Left forelimb (tissue), 1 donor: ENCODE measurements around the gene ERBB2.
"Not testable (repeated sequence)": the region's sequence is repeated elsewhere in the genome, so short reads cannot be mapped to it uniquely, and the experiment has no call there.

Experiments used
- DNase-seq: peaks from one replicate; pipeline ENCODE4 v3.0.0-alpha.2; 2018; ENCODE audit warnings: low spot score

The ERBB2 gene

DNA sequence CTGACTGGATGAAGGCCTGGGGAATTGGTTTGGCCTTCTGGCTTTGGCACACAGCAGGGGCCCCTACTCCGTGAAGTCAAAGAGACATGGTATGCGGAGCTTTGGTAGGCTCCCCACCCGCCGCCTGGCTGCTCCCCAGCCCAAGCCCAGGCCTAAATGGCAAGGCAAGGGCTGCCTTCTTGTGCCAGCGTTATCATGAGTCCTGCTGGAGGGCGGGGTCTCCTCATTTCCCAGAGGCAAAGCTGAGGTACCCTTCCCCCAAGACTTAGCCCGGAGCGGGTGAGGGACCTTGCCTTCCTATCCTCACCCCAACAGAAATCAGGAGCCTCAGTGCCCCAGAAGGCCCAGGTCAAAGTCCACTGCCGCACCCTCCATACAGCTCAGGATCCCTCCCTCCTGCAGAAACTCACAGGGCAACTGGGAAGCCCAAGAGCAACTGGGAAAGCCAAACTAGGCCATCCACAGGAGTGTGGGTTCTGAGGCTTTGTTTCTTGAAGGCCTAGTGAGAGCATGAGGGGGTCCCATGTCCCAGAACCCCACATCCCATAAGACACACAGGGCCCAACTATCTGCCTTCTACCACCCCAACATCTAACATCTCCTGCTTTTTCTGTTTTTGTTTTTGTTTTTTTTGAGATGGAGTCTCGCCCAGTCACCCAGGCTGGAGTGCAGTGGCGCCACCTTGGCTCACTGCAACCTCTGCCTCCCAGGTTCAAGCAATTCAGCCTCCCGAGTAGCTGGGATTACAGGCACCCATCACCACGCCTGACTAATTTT is 21.3 kb upstream of the ERBB2 start:
- no peak for DNase-seq

DNA sequence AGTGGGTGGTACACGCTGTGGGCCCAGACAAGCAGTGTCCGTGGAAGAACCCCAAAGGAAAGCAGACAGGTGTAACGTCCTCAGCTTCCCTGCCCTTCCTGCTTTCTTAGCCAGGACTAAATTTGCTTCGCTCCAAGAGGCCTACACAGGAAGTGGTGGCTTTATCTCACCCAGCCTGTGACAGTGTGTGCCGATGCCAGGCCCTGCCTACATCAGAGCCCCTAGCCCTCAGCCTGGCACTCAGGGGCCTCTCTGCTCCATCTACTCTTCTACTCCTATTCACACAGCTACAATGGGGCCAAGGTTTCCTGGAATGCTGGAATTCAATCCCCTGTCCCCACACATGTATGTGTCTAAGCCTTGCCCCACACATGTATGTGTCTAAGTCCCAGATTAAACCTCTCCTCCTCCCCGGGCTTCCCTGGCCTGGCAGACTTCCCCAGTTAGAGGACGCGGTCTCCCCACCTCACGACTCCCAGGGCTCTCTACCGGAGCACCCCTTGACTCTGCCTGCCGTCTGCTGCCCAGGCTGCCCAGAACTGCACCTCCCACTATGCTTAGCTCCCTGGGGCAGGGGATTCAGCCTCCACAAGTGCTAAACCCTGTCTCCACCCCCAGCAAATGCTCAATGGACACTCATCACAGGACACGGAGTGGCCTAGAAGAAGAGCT is 20.2 kb upstream of the ERBB2 start:
- DNase-seq, result no peak

DNA sequence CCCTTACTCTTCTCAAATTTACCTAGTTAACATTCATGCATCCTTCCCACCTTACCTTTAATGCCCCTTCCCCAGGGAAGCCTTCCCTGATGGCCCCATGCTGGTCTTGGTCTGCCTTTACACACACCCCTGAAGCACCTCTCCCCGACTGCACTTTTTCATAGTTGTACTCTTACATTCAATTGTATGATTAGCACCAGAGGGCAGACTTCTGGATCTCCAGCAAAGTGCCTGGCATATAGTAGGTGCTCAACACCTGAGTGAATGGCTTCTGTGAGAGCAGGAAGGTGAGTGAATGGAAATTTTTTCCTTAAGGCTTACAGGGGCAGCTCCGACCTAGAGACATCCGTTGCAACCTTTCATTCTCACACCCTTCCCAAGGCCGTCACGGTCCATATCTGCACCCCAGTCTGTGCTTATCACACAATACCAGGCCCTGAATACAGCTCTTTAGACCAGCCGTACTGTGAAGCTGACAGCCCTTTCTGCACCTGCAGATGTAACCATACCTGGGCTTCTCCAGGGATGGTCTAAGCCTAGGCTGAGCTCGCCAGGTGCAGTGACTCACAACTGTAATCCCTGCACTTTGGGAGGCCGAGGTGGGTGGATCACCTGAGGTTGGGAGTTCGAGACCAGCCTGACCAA is 16.4 kb upstream of the ERBB2 start:
- DNase-seq, result no peak

DNA sequence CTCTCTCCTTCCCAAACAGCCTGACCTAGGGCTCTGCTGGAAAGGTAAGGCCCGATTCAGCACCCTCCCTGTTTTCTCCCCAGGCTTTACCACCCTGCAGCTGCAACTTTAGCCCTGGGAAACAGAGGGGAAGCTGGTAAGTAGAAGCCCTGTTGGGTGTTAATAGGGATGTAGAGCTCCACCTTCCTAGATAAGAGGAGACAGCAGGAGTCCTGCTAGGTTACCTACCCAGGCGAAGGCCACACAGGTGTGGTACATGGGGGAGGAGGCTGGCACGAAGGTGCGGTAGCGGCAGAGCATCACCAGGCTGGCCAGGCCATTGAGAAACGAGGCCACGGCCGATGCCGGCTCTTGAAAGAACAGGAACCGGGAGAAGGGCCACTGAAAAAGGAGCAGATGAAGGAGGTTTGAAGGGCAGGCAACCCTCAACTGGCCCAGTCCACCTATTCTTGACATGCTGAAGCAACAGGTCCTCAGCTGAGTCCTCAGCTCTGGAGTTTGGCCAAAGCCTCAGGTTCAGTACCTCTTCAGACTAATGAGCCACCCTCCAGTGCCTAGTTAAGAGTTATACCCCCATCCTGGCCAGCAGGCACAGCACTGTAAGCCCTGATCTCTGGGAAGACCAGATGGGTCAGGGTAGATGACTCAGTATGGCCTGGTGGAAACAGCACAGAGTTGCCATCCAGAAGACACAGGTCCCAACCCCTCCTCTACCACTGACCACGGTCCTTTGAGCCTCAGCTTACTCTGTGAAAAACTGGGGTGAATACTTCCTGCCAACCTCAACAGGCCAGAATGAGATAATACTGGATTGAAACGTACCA is 15.3 kb upstream of the ERBB2 start:
- no peak for DNase-seq

DNA sequence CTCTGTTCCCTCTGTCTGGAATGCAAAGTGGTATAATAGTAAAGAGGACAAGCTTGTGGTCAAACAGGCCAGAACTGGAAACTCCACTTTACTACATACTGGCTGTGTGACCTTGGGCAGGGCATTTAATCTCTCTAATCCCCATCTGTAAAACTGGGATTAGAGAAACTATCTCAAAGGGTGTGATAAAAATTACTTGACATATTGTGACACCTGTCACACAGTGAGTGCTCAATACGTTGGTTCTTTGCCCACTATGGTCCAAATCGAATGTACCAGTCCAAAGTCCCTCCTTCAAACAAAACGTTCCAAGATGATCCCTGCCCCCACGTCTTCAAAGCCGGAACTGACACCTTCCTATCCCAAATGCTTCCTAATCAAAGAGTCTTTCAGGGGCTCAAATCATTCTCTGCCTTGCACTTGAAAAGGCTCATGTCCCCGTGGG is 12.7 kb upstream of the ERBB2 start:
- DNase-seq, result no peak

DNA sequence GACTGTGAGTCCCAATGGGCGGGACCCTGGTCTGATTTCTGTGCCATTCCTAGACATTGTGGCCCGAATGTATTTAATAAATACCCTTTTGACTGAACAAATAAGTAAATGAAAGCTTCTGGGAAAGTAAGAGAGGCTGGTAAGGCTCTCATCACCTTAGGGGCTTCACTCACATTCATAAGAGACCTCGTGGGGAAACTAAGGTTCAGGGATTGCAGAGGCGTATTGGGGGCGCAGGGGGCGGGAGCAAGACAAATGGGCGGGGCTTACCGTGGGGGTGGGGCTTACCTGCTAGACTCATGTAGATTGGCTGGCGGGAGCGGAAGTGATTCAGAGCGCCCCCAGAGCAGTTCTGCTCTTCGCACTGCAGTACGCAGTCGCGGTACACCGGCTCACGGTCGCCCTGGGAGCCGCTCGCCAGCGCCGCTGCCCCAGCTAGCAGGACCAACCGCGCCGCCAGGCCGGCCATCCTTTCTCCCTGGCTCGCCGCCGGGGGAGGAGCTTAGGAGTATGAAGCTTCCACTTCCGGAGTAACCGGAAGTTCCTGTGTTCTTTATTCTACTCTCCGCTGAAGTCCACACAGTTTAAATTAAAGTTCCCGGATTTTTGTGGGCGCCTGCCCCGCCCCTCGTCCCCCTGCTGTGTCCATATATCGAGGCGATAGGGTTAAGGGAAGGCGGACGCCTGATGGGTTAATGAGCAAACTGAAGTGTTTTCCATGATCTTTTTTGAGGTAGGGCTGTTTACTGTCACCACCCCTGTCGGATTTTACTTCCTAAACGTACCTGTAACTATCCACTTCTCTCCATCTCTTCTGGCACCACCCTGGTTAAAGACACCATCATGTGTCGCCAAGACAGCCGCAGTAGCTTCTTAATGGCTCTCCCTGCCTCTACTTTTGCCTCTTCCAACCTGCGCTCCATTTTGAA is 12.1 kb upstream of the ERBB2 start, which contains the start of gene PGAP3:
Gene PGAP3, minus strand, starts transcription at position 512 of the 929 bp plus-strand sequence. Its CDS starts 43 bp downstream, at position 469.
- peak; percentile 92 for DNase-seq

- DNase-seq, result no peak
Observed at GRCh38 chr17:39688475-39688835, 11.4 kb upstream of the ERBB2 start.

DNA sequence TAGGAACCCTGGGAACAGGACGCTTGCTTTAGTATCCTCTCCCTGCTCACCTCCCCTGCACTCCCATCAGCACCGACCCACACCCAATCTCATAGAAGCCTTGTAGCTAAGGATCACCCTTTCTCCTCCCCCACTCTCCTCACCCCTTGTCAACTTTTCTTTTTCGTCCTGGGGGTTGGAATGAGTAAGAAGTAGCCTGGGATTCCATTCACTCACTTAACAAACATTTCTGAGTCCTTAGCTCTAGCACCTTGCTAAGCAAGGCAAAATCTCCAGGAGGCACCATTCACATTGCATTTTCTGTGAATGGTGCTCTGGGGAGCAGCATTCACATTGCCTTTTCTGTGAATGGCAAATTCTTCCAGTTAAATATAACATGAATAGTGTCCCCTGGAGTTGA is 10.9 kb upstream of the ERBB2 start:
- no peak for DNase-seq

DNA sequence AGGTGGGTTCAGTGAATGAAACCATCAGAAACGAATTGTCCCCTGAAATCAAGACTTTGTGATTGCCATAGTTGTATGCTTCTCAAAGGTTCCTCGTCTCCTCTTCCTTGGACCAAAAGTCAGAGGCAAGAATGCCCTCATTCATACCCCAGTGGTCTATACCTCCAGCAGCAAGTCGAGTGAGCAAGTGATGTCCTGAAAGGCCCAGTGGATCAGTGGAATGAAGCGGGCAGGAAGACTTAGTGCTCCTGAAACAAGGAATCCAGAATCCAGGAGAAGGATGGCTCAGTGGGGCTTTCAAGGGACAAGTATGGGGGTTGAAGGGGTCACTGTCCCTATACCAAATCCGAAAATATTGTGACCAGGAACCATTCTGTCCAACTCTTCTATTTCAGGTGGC is 5.3 kb upstream of the ERBB2 start:
- no peak for DNase-seq

DNA sequence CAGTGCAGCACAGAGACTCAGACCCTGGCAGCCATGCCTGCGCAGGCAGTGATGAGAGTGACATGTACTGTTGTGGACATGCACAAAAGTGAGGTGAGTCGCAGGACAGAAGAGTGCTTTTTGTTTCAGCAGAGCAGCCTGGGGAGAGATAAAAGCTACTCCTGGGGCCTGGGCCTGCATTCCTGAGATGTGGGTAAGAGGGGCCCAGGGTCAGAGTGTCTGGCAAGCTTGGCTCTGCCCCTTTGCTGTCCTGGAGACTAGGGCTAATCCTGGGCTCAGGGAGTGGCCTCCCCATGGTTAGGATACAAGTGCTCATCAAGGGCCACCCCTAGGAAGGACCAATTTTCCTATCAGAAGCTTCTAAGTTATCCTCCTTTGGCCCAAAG is 4.8 kb upstream of the ERBB2 start:
- DNase-seq, result no peak

GRCh38 chr17:39696731-39697130 is 3.1 kb upstream of the ERBB2 start:
- DNase-seq, result no peak

DNA sequence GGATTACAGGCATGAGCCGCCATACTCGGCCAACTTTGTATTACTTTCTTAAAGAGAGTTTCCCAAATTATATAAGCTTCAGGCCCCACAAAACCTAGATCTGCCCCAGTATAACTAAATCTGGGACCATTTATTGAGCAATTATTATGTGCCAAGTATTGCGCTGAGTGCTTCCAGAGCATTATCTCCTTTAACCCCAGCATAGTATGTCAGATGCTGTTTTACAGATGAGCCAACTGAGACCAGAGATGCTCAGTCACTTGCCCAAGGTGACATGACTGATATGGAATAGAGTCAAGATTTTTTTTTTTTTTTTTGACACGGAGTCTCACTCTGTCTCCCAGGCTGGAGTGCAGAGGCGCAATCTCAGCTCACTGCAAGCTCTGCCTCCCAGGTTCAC is 1.9 kb upstream of the ERBB2 start:
- no peak for DNase-seq

DNA sequence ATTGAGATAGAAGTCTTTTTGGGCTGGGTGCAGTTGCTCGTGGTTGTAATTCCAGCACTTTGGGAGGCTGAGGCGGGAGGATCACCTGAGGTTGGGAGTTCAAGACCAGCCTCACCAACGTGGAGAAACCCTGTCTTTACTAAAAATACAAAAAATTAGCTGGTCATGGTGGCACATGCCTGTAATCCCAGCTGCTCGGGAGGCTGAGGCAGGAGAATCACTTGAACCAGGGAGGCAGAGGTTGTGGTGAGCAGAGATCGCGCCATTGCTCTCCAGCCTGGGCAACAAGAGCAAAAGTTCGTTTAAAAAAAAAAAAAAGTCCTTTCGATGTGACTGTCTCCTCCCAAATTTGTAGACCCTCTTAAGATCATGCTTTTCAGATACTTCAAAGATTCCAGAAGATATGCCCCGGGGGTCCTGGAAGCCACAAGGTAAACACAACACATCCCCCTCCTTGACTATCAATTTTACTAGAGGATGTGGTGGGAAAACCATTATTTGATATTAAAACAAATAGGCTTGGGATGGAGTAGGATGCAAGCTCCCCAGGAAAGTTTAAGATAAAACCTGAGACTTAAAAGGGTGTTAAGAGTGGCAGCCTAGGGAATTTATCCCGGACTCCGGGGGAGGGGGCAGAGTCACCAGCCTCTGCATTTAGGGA is 577 bp upstream of the ERBB2 start:
- DNase-seq, result not testable (repeated sequence)

- DNase-seq, result peak; percentile 83
Observed at GRCh38 chr17:39700148-39700987, 504 bp downstream of the ERBB2 start.

- DNase-seq, result no peak
Observed at GRCh38 chr17:39701012-39701783, 1.3 kb downstream of the ERBB2 start.

GRCh38 chr17:39701784-39702422 is 2.0 kb downstream of the ERBB2 start:
- no peak for DNase-seq

DNA sequence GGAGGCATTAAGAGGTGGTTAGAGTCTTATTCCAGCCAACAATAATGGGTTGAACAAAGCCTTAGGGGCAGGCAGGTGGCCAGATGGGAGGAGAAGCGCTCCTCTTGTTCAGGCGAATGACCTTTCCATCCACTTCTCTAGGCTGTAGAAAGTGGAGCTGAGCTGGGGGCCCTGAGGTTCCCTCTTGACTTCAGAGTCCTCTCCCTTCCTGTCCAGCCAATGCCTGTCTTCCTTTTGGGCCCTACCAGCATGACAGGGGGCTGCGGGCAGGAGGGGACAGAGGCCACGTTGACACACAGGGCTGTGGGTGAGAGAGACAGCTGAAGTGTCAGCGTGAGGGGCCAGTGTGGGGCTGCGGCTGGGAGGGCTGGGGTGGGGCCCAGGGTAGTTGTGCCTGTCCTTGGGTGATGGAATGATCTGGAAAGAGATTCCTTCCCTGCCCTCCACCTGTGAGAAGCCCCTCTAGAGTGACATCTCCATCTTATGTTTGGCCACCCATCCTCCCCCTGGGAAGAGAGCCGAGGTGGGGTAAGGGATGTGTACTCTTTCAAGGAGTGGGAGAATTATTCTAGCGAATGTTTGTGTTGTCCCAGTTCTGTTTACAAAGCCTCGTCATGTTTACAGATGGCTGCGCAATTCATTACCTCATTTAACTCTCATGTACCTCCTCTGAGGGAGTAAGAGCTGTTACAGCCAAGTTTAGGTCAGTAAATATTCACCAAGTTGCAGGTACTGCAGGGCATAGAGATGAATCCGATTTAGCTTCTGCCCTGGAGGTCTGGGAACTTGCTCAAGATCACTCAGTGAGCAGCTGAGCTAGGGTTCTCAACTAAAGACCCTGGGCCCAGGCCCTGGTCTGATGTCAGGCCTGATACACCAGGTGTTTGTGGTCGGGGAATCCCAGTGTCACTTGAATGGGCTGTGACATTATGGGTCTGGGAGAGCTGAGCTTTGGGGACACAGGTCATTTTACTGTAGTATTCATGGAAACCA is 3.3 kb downstream of the ERBB2 start:
- no peak for DNase-seq
